ENCODE measurements around the gene KIF6.

DNA sequence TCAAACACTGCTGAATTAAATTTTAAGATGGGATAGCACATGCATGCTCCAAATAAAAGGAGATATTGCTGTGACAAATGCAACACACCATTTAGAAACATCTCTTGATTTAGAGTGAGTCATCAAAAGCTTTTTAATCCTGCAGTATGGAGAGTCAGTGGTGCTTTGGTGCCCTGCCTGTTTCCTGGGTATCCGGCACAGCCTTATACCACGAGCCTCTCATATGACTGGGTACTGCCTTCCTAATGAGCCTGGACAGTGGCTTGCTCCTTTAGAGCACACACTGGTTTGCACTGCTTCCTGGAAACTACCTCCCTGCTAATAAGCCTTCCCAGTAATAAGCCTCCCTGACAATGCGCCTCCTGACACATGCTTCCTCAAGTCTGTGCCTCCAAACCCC is 337.4 kb downstream of the KIF6 start:
- TF ChIP-seq, protein P1, sequence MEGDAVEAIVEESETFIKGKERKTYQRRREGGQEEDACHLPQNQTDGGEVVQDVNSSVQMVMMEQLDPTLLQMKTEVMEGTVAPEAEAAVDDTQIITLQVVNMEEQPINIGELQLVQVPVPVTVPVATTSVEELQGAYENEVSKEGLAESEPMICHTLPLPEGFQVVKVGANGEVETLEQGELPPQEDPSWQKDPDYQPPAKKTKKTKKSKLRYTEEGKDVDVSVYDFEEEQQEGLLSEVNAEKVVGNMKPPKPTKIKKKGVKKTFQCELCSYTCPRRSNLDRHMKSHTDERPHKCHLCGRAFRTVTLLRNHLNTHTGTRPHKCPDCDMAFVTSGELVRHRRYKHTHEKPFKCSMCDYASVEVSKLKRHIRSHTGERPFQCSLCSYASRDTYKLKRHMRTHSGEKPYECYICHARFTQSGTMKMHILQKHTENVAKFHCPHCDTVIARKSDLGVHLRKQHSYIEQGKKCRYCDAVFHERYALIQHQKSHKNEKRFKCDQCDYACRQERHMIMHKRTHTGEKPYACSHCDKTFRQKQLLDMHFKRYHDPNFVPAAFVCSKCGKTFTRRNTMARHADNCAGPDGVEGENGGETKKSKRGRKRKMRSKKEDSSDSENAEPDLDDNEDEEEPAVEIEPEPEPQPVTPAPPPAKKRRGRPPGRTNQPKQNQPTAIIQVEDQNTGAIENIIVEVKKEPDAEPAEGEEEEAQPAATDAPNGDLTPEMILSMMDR (IDR thresholded peaks at IDR 0.05; ENCODE audit: borderline replicate concordance, extremely low read depth, low read length, poor library complexity, severe bottlenecking): no peak
- TF ChIP-seq EZH2 (IDR thresholded peaks at IDR 0.05; ENCODE audit: borderline replicate concordance, low read depth, low read length, severe bottlenecking): no peak
